AG20443 (cell line): ENCODE data around the gene MICU1.
"Not testable (repeated sequence)": the region's sequence is repeated elsewhere in the genome, so short reads cannot be mapped to it uniquely, and the experiment has no call there.

Source experiments
- DNase-seq: peaks from one replicate; pipeline ENCODE4 v3.0.0; 2012; ENCODE audit warnings: low spot score, mixed read lengths

The MICU1 gene

GRCh38 chr10:72625608-72626443 is at the start of gene MICU1:
TSS of gene MICU1 (minus strand) at chr10:72626079. CDS start at chr10:72566793, 59,286 bp downstream.
- peak; percentile 97 for DNase-seq

DNA sequence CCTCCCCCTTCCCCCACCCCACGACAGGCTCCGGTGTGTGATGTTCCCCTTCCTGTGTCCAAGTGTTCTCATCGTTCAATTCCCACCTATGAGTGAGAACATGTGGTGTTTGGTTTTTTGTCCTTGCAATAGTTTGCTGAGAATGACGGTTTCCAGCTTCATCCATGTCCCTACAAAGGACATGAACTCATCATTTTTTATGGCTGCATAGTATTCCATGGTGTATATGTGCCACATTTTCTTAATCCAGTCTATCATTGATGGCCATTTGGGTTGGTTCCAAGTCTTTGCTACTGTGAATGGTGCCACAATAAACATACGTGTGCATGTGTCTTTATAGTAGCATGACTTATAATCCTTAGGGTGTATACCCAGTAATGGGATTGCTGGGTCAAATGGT is 48.3 kb upstream of the MICU1 start:
- not testable (repeated sequence) for DNase-seq

GRCh38 chr10:72673280-72673679 is 47.4 kb upstream of the MICU1 start:
- DNase-seq: no peak

GRCh38 chr10:72667207-72667864 is 41.5 kb upstream of the MICU1 start:
- no peak for DNase-seq

DNA sequence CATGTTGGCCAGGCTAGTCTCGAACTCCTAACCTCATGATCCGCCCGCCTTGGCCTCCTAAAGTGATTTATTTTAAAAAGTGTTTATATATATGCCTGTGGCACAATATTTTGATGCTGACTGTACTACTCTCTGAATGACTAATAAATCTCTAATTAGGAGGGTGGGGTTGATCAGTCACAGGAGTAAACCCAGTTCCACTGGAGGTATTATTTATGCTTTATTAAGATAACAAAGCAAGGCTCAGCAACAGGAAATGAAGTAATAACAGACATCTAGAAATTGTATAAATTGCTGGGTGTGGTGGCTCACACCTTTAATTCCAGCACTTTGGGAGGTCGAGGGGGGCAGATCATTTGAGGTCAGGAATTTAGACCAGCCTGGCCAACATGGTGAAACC is 40.0 kb upstream of the MICU1 start:
- DNase-seq: peak; percentile 49

- DNase-seq: no peak
These were observed 38.1 kb upstream of the MICU1 start for GRCh38 chr10:72663971-72664370.

DNA sequence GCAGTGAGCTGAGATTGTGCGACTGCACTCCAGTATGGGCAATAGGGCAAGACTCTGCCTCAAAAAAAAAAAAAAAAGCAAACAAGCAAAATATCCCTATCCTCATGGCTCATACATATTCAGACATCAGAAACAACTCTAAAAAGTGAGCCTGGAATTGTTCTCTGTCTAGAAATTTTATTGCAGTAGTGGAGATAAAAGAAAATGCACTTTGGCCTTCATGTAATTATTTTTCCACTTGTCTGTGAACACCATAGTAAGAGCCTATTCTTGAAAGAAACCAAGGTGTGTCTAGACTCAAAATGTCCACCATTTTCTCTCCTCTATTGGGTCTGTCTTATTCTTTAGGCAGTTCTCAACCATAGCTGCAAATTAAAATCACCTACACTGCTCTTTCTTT is 35.6 kb upstream of the MICU1 start:
- DNase-seq: no peak

DNA sequence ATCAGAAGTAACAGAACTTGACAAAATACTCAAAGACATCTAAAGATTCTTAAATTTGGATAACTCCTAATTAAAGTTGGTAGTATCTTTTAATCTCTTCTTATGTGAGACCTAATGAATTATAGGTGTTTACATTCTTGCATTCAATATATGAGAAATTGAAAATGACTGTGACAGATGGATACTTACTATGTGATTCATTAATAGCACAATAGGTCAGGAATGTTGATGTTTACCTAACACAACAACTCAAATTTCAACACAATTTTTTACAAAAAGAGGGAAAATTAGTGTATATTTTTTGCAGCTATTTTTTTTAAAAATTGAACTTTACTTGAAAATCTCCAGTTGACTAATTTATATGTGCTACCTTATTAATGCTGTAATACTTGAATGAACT is 34.3 kb upstream of the MICU1 start:
- DNase-seq: no peak

DNA sequence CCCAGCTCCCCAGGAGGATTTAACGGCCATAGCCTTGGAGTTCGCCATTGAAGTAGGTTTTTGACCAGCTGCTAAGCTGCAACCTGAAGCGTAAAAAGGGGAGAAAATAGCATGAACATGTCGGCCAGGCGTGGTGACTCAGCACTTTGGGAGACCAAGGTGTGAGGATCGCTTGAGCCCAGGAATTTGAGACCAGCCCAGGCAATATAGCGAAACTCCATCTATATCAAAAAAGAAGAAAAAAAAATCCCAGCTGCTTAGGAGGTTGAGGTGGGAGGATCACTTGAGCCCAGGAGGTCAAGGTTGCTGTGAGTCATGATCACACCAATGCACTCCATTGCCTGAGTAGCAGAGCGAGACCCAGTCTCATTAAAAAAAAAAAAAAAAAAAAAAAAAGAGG is 33.8 kb upstream of the MICU1 start:
- no peak for DNase-seq

GRCh38 chr10:72658696-72659400 is 33.0 kb upstream of the MICU1 start:
- DNase-seq: no peak

GRCh38 chr10:72654720-72655119 is 28.8 kb upstream of the MICU1 start:
- no peak for DNase-seq

DNA sequence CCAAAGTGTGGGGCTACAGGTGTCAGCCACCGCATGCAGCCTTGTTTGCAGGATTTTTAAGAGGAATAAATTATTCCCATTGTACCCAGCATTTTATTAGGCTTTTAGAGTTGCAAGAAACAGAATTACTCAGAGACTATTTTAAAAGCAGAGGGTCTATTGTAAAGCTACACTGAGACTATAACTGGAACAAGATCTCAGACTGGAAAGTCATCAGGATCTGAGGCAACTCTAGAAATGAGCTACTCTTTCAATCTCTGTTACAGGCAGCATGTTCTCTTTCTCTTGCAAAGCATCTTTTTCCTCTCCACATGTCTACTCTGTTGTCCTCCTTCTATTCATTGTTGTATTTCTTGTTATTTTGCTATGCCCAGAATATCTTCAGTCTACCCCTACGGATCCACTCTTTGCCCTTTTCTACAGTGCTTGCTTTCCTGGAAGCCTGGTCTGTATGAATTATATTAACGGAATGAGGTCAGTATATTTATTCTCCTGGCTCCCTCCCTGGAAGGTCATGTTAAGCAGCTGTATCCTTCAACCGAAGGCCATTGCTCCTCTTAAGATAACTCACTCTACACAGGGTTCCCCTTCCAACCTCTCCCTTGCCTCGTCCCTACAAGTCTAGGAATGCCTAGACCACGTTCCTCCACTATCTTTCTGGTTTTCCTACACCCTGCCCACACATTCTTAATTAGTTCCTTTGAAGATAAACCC is 27.7 kb upstream of the MICU1 start:
- no peak for DNase-seq

- no peak for DNase-seq
These were observed 23.4 kb upstream of the MICU1 start for GRCh38 chr10:72649291-72649690.

DNA sequence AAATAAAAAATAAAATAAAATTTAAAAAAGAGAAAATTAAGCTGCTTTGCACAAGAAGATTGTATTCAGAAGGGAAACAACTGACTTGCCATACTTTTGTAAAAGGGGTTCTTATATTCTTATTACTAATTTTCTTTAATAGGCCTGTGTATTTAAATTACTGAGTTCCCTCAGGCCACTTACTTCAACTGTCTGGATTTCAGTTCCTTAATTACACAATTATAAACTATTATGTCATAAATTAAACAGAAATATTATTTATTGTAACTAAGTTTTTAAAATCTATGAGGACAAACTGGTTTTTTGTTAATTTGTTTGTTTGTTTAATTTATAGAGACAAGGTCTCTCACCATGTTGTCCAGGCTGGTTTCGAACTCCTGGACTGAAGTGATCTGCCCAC is 22.4 kb upstream of the MICU1 start:
- DNase-seq: no peak

DNA sequence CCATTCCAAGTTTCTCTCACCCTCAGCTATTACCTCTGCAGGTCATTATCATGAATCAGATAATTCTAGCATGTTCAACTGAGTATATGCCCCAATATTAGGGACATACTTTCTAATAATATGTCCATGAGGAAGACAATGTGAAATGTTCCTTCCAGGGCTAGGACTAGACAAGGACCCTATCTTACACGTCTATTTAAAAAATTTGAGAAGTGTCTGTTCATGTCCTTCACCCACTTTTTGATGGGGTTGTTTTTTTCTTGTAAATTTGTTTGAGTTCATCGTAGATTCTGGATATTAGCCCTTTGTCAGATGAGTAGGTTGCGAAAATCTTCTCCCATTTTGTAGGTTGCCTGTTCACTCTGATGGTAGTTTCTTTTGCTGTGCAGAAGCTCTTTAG is 21.1 kb upstream of the MICU1 start:
- DNase-seq: not testable (repeated sequence)

DNA sequence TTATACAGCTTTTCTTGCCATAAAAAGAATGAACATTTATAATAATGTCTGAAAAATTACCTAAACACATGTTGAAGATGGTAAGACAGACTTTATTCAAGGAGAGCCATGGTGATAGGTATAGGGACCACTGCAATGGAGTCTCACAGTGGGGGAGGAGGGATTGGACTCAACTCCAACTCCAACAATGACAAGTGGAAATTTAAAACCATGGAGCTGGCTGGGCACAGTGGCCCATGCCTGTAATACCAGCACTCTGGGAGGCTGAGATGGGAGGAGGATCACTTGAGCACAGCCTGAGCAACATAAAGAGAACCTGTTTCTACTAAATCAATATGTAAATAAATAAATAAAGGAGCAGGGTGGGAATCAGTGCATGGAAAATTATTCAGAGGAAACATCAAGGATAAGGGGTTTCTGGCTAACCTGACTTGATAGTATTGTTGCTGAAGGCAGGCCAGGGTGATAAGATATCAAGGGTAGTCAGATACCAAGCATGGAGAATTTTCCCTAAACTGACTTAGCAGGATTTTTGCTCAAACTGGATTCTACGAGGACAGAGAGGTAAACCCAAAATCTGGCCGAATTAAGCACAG is 19.5 kb upstream of the MICU1 start:
- no peak for DNase-seq

GRCh38 chr10:72642318-72642717 is 16.4 kb upstream of the MICU1 start:
- no peak for DNase-seq

DNA sequence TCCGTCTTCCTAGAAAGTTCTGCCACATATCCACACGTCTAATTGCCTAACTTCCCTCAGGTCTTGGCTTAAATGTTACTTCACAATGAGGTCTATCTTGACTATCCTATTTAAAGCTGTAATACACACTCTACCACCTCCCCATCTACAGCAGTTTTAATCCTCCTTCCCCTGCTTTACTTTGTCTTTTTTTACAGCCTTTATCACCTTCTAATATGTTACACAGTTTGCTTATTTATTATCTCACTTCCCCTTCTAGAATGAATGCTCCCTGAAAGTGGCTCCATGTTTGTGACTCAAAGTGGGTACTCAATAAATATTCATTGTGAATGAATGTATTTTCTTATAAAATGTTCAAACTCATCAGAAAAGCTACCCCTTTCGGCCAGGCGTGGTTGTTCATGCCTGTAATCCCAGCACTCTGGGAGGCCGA is 13.6 kb upstream of the MICU1 start:
- no peak for DNase-seq

- DNase-seq: no peak
These were observed 12.9 kb upstream of the MICU1 start for GRCh38 chr10:72638586-72639440.

- peak; percentile 83 for DNase-seq
These were observed 11.5 kb upstream of the MICU1 start for GRCh38 chr10:72637398-72637857.

GRCh38 chr10:72630144-72630543 is 4.3 kb upstream of the MICU1 start:
- no peak for DNase-seq
